Activated CD8-positive, alpha-beta memory T cell treated with anti-CD3 and anti-CD28 coated beads, Interleukin-2, amount 10 ng/mL, durations not matched to agents 7 days and 5 days (primary cell): Measurements from ENCODE around the gene CDH4. TPM values are rescaled to one million over a fixed set of nuclear protein-coding genes. Genes with fewer than 3 reads are reported as not detected.

Source experiments
- ATAC-seq: fragments of 150-1000 bp; cut with Tn5 transposase; one replicate; pipeline ENCODE4 v1.10.0; 2021; ENCODE audit warnings: moderate library complexity
- CTCF ChIA-PET: fragments of 350-600 bp; sonication (Branson Sonifier 250); formaldehyde crosslinking; loops from one replicate; lab custom pipeline; 2021; ENCODE audit warnings: antibody characterized with exemption; lab: Charles Lee
- DNase-seq: peaks from one replicate; pipeline ENCODE4 v3.0.0-alpha.2; 2020
- H3K27ac Mint-ChIP-seq: one replicate; pipeline ENCODE4 v1.8.0; 2021; ENCODE audit warnings: mild to moderate bottlenecking, mixed read lengths
- H3K27me3 Mint-ChIP-seq: one replicate; pipeline ENCODE4 v1.8.0; 2021; ENCODE audit warnings: mixed read lengths
- H3K36me3 Mint-ChIP-seq: one replicate; pipeline ENCODE4 v1.8.0; 2021; ENCODE audit warnings: mild to moderate bottlenecking, mixed read lengths
- H3K4me1 Mint-ChIP-seq: one replicate; pipeline ENCODE4 v1.8.0; 2021; ENCODE audit warnings: mixed read lengths
- H3K4me3 Mint-ChIP-seq: one replicate; pipeline ENCODE4 v1.8.0; 2021; ENCODE audit warnings: mild to moderate bottlenecking, moderate library complexity, mixed read lengths
- H3K9me3 Mint-ChIP-seq: one replicate; pipeline ENCODE4 v1.8.0; 2022; ENCODE audit warnings: low read depth, mixed read lengths
- total RNA-seq, 2 experiments: library from RNA; stranded (reverse); gene quantifications; one replicate each; pipeline ENCODE4 v1.2.3, GENCODE V29; 2021

The CDH4 gene
- total RNA-seq, 2 experiments from 2014 or later, result 0.02 TPM; not detected in 1

GRCh38 chr20:61630816-61631215, 378.8 kb downstream of the CDH4 start:
- ATAC-seq (no peak), DNase-seq (no peak)
- no peak overlapping the region for H3K27ac Mint-ChIP-seq
- H3K4me1 Mint-ChIP-seq, result no peaks in the 10 kb centered on the region
- CTCF ChIA-PET, result no interaction called here
- no peaks in the 10 kb centered on the region for H3K9me3 Mint-ChIP-seq
- no peak overlapping the region for H3K4me3 Mint-ChIP-seq
- H3K36me3 Mint-ChIP-seq, result no peaks in the 10 kb centered on the region
- H3K27me3 Mint-ChIP-seq, result no peaks in the 10 kb centered on the region

GRCh38 chr20:61631751-61632150, 379.7 kb downstream of the CDH4 start:
- Mint-ChIP-seq H3K27me3 (no peaks in the 10 kb centered on the region), H3K27ac (no peak overlapping the region), H3K4me3 (no peak overlapping the region), H3K36me3 (no peaks in the 10 kb centered on the region), H3K4me1 (no peaks in the 10 kb centered on the region), H3K9me3 (no peaks in the 10 kb centered on the region)
- no peak for ATAC-seq
- CTCF ChIA-PET, result no interaction called here
- DNase-seq, result no peak

DNA sequence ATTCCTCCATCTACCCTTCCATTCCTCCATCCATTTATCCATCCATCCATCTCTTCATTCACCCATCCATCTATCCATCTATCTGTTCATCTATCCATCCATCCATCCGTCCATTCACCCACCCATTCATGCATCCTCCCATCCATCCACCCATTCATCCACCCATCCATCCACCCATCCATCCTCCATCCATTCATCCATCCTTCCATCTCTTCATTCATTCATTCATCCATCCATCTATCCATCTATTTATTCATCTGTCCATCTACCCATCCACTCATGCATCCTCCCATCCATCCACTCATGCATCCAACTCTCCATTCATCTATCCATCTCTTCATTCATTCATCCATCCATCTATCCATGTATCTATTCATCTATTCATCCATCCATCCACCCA, 380.9 kb downstream of the CDH4 start:
- no peaks in the 10 kb centered on the region for H3K4me1 Mint-ChIP-seq
- CTCF ChIA-PET, result no interaction called here
- H3K27ac Mint-ChIP-seq, result no peak overlapping the region
- no peaks in the 10 kb centered on the region for H3K27me3 Mint-ChIP-seq
- DNase-seq (no peak), ATAC-seq (no peak)
- no peak overlapping the region for H3K4me3 Mint-ChIP-seq
- no peaks in the 10 kb centered on the region for H3K36me3 Mint-ChIP-seq
- H3K9me3 Mint-ChIP-seq, result no peaks in the 10 kb centered on the region

DNA sequence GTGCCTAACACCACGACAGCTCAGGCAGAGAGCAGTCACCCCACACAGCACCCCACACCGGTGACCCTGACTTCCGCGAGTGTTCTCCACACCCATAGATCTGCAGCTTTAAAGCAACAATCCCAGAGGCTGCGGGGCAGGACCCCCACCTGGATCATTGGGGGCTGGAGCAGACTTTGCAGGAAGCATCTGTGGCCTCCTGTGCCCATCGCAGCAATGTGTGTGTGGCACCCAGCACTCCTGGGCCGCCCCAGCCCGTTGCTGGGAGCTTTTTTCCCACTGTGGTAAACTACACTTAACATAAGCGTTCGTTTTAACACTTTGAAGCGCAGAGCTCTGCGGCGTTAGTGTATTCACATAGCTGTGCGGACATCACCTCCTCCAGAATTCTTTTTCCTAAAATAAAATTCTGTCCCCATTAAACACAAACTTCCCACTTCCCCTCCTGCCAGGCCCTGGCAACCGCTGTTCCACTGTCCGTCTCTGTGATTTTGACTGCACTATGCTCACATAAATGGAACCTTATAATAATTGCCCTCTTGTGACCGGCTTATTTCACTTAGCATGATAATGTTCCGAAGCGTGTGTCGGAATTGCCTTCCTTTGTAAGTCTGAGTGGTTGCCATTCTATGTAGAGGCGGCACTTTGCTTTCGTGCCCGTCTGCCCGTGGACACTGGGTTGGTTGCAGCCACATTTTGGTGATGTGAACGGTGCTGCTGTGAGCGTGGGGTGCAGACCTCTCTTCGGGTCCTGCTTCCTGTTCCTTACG, 382.5 kb downstream of the CDH4 start:
- DNase-seq, result no peak
- CTCF ChIA-PET, result no interaction called here

GRCh38 chr20:61635721-61636455, 383.8 kb downstream of the CDH4 start:
- Mint-ChIP-seq H3K27me3 (no peaks in the 10 kb centered on the region), H3K36me3 (no peaks in the 10 kb centered on the region), H3K27ac (no peak overlapping the region), H3K4me3 (no peak overlapping the region), H3K4me1 (no peaks in the 10 kb centered on the region), H3K9me3 (no peaks in the 10 kb centered on the region)
- ATAC-seq (no peak), DNase-seq (no peak)
- CTCF ChIA-PET, result no interaction called here

More for the DNA sequence above, 382.5 kb downstream of the CDH4 start:
- H3K27ac Mint-ChIP-seq, result no peak overlapping the region
- ATAC-seq, result no peak
- no peak overlapping the region for H3K4me3 Mint-ChIP-seq
- H3K36me3 Mint-ChIP-seq, result no peaks in the 10 kb centered on the region
- no peaks in the 10 kb centered on the region for H3K27me3 Mint-ChIP-seq
- H3K9me3 Mint-ChIP-seq, result no peaks in the 10 kb centered on the region
- H3K4me1 Mint-ChIP-seq, result no peaks in the 10 kb centered on the region

- Mint-ChIP-seq H3K36me3 (no peaks in the 10 kb centered on the region), H3K4me1 (no peaks in the 10 kb centered on the region), H3K27me3 (no peaks in the 10 kb centered on the region), H3K27ac (no peak overlapping the region), H3K9me3 (no peaks in the 10 kb centered on the region), H3K4me3 (no peak overlapping the region)
- ATAC-seq (no peak), DNase-seq (no peak)
- CTCF ChIA-PET, result no interaction called here
These were observed 384.6 kb downstream of the CDH4 start for GRCh38 chr20:61636531-61637116.

GRCh38 chr20:61638802-61639585, 386.9 kb downstream of the CDH4 start:
- H3K4me3 Mint-ChIP-seq, result no peak overlapping the region
- no peaks in the 10 kb centered on the region for H3K36me3 Mint-ChIP-seq
- H3K4me1 Mint-ChIP-seq, result peaks cover 3% of the 10 kb centered on the region
- no peak for DNase-seq
- no peaks in the 10 kb centered on the region for H3K27me3 Mint-ChIP-seq
- no peak overlapping the region for H3K27ac Mint-ChIP-seq
- CTCF ChIA-PET, result no interaction called here
- ATAC-seq, result no peak
- no peaks in the 10 kb centered on the region for H3K9me3 Mint-ChIP-seq

- DNase-seq (no peak), ATAC-seq (no peak)
- Mint-ChIP-seq H3K27ac (no peak overlapping the region), H3K9me3 (no peaks in the 10 kb centered on the region), H3K4me3 (no peak overlapping the region), H3K4me1 (peaks cover 3% of the 10 kb centered on the region), H3K36me3 (no peaks in the 10 kb centered on the region), H3K27me3 (no peaks in the 10 kb centered on the region)
- CTCF ChIA-PET, result no interaction called here
These were observed 388.2 kb downstream of the CDH4 start for GRCh38 chr20:61640131-61640870.

- Mint-ChIP-seq H3K4me3 (no peak overlapping the region), H3K9me3 (no peaks in the 10 kb centered on the region), H3K27me3 (no peaks in the 10 kb centered on the region), H3K36me3 (no peaks in the 10 kb centered on the region), H3K27ac (no peak overlapping the region), H3K4me1 (peaks cover 3% of the 10 kb centered on the region)
- ATAC-seq (no peak), DNase-seq (no peak)
- CTCF ChIA-PET, result no interaction called here
These were observed 388.8 kb downstream of the CDH4 start for GRCh38 chr20:61640871-61641245.

DNA sequence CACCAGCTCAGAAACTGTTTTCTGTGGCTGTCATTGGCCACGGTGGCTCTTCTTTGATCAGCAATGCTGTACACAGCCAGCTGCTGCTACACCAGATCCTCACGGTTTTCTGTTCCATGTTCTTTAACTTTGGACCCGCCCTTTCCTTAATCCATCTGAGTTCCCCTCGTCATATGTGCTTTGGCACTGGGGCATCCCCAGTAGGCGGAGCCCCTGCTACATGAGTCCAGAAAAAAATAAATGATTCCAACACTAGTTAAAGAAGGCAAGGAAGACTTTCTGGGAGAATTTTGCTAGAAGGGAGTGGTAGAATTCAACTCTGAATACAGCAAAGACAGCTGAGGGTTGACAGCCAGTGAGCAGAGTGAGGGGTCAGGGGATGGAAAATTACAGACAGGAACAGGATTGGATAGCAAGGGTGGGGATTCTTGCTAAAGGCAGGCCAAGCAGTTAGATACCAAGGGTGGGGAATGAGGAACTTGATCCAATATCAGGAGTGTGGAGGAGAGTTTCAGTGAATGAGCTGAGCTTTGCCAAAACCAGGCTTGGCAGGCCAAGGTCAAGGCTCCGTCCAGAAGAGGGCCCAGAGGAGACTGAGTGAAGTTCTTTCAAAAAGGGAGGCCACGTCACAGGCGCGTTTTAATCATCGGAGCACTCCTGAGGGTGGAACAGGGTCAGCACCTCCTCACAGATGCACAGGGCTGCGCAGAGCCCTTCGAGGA, 391.8 kb downstream of the CDH4 start:
- CTCF ChIA-PET, result no interaction called here
- Mint-ChIP-seq H3K9me3 (no peaks in the 10 kb centered on the region), H3K4me3 (no peak overlapping the region)

GRCh38 chr20:61644378-61645076, 392.5 kb downstream of the CDH4 start:
- CTCF ChIA-PET, result no interaction called here
- no peaks in the 10 kb centered on the region for H3K36me3 Mint-ChIP-seq
- H3K4me1 Mint-ChIP-seq, result peaks cover 3% of the 10 kb centered on the region
- no peaks in the 10 kb centered on the region for H3K9me3 Mint-ChIP-seq
- DNase-seq, result no peak
- H3K4me3 Mint-ChIP-seq, result no peak overlapping the region
- no peak overlapping the region for H3K27ac Mint-ChIP-seq
- no peaks in the 10 kb centered on the region for H3K27me3 Mint-ChIP-seq
- ATAC-seq, result no peak

More for the DNA sequence above, 391.8 kb downstream of the CDH4 start:
- Mint-ChIP-seq H3K27ac (no peak overlapping the region), H3K36me3 (no peaks in the 10 kb centered on the region), H3K27me3 (no peaks in the 10 kb centered on the region), H3K4me1 (peaks cover 3% of the 10 kb centered on the region)
- DNase-seq (no peak), ATAC-seq (no peak)

DNA sequence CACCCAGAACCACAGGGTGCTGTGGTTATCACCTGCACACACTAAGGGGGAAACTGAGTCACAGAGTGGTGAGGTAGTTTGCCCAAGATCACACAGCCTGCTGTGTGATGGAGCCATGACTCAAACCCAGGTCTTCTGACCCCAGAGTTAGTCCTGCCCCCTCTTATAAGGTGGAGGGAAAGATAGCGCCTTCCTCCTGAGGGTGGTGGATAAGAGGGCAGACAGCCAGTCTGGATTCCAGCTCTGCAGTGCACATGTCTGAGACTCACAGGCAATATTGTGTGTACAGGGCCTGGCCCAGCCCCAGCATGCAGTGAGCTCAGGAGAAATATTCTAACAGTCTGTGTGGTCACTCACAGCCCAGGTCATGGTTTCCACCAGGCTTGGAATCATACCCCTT, 393.7 kb downstream of the CDH4 start:
- no peak for ATAC-seq
- no peak overlapping the region for H3K4me3 Mint-ChIP-seq
- CTCF ChIA-PET, result no interaction called here
- DNase-seq, result no peak
- no peak overlapping the region for H3K27ac Mint-ChIP-seq
- H3K27me3 Mint-ChIP-seq, result no peaks in the 10 kb centered on the region
- H3K36me3 Mint-ChIP-seq, result no peaks in the 10 kb centered on the region
- H3K4me1 Mint-ChIP-seq, result peaks cover 3% of the 10 kb centered on the region
- H3K9me3 Mint-ChIP-seq, result no peaks in the 10 kb centered on the region
